C4-2B (cell line): Measurements from ENCODE around the gene FAM78B.

Experiments
- H3K27ac ChIP-seq: fragments of 450-650 bp; 2 replicates; pipeline ENCODE4 v1.5.1; 2017
- ZFX ChIP-seq: fragments of 450-650 bp; IDR thresholded peaks from 2 replicates; pipeline ENCODE4 v1.6.1; 2017
- TF ChIP-seq, protein P1 (sequence below): fragments of 450-650 bp; conservative IDR thresholded peaks from 2 replicates; pipeline ENCODE4 v1.5.1; 2017; ENCODE audit warnings: mild to moderate bottlenecking

Gene FAM78B

DNA sequence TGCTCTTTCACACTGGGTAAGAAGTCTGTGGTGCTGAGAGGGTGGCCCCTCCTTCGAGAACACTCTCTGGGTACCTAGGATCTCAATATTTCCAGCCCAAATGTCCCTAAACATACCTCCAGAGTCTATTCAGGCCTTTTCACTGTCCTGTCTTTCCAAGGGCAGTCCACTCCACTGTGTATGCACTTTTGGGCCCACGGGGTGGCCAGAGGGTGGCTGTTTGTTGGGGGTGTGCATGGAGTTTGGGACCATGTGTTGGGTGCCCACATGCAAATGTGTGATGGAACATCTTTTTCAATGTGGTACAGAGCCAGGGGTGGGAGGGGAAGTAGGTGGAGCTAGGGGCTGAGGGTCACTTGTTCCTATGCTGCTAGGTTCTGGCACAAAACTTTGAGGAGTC is 87.5 kb downstream of the FAM78B start:
- H3K27ac ChIP-seq: no peak overlapping the region
- no peak for TF ChIP-seq ZFX
- TF ChIP-seq, protein P1, sequence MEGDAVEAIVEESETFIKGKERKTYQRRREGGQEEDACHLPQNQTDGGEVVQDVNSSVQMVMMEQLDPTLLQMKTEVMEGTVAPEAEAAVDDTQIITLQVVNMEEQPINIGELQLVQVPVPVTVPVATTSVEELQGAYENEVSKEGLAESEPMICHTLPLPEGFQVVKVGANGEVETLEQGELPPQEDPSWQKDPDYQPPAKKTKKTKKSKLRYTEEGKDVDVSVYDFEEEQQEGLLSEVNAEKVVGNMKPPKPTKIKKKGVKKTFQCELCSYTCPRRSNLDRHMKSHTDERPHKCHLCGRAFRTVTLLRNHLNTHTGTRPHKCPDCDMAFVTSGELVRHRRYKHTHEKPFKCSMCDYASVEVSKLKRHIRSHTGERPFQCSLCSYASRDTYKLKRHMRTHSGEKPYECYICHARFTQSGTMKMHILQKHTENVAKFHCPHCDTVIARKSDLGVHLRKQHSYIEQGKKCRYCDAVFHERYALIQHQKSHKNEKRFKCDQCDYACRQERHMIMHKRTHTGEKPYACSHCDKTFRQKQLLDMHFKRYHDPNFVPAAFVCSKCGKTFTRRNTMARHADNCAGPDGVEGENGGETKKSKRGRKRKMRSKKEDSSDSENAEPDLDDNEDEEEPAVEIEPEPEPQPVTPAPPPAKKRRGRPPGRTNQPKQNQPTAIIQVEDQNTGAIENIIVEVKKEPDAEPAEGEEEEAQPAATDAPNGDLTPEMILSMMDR: no peak

DNA sequence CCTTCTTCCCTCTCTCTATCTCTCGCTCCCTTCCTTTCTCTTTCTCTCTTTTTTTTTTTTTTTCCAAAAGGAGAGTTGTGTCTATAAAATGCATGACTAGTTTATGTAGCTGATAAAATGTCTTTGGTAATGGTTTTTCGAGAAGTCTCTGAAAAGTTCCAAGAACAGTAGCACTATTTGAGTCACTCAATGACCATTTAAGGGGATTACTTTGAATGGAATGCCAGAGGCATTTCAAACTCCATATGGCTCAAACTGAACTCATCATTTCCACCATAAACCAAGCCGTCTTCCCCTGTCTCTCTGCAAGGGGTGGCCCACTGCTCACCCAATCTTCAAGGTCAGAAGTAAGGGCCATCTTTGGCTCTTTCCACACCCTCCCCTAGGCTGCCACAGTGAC is 93.3 kb downstream of the FAM78B start:
- no peak for TF ChIP-seq ZFX
- TF ChIP-seq, protein P1: no peak
- H3K27ac ChIP-seq: no peak overlapping the region

DNA sequence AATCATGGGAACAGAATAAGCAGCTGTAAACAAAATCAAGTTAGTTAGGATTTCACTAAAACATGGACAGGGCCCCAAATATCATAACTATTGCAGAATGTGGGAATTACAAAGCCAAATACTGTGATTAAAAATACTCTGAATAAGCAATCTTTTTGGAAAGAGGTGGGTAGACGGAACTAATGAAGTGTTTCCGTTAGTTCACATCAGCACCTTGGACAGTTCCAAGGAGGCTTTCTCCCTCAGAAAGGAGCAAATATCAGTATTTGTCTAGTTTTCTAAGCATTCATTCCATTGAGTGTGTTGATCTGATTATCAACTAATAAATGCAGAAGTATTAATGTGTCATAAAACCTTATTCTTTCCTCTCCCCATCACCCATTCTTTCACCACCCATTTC is 97.4 kb downstream of the FAM78B start:
- H3K27ac ChIP-seq: no peak overlapping the region
- TF ChIP-seq, protein P1: no peak
- no peak for TF ChIP-seq ZFX

DNA sequence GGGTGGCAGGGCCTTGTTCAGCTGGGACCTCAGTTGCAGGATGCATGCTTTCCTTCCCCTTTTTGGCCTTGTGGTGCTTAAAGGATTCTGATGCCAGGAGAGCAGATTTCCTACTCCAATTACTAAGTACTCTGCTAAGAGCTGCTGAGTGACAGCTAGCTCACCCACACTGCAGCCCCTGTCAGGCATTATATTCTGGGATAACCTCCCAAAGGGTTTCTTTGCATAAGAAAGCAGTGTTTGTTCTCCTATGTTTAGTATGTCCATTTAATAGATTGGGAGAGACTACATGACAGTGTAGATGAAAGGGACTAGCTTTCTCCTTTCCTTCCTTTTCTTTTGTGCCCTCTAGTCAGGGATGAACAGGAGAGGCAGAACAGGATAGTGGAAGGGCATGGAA is 100.7 kb downstream of the FAM78B start:
- no peak overlapping the region for H3K27ac ChIP-seq
- TF ChIP-seq ZFX: no peak
- TF ChIP-seq, protein P1: no peak

DNA sequence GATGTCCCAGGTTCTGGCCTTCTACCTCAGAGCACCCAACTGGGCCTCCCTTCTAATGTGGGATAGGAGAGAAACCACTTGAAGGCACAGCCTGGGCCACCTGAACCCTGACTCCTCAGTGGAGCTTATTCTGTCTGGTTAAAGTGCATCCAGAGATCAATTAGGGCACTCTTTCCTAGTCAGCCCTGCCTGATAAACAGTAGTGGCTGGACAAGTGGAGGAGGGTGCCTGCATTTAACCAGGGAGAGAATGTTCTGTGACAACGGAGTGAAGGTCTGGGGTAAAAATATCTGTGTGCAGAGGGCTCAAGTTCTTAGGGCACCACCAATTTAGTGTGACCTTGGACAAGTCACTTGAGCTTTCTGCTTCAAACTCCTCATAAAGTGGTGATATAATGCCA is 101.8 kb downstream of the FAM78B start:
- TF ChIP-seq, protein P1: no peak
- TF ChIP-seq ZFX: no peak
- H3K27ac ChIP-seq: no peak overlapping the region

DNA sequence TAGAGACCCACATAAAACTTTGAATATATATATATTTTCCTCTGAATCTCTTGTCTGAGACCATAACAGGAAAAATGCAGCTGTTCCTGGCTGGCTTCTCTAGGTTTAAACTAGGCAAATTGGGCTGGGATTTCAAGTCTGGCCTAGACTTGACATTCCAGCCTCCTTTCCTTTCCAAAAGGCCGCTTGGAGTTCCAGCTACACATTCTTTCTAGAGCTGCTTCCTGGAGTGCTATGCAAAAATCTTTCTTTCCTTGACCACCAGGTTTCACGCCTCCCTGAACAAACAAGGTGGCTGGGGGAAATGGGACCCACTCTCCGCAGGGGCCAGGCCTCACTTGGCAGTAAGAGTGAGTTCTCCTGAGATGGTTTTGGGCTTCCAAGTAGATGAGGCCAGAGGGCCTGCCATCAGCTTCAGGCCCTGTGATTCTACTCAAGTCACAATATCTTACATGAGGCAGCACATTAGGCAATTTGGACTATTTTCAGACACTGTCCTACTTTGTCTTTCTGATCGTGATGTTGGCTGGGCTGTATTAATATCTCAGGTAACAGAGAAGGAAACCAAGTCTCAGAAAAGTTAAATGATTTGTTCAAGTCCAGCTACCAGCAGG is 102.4 kb downstream of the FAM78B start:
- TF ChIP-seq, protein P1: no peak
- no peak for TF ChIP-seq ZFX
- H3K27ac ChIP-seq: no peak overlapping the region

DNA sequence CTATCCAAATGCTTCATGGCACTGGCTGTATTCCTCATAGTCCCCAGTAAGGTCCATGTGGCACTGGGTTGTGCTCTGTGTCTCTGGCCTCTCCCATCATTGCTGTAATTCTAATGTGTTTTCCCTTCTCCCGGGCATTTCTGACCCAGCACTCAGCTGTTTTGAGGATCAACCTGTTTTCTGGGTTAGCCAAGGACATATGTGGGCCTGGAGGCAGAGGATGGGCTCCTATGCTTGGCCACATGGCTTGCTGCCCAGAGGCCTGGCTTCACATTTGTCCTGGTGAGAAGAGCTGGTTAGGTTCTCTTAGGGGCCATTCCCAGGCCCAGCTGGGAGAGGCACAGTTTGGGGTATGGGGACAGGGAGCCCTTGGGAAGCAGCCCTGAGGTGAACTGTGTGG is 103.1 kb downstream of the FAM78B start:
- H3K27ac ChIP-seq: no peak overlapping the region
- TF ChIP-seq ZFX: no peak
- TF ChIP-seq, protein P1: no peak
